BE2C (cell line): ENCODE results near the gene CDH4.

ENCODE experiments used
- DNase-seq: peaks from one replicate; pipeline ENCODE4 v3.0.0-alpha.2; 2020
- H3K27me3 ChIP-seq: fragments of 250-450 bp; sonication (Bioruptor Pico); 2 replicates; pipeline ENCODE4 v1.5.1; 2020; ENCODE audit warnings: mild to moderate bottlenecking
- H3K36me3 ChIP-seq: fragments of 250-450 bp; sonication (Bioruptor Pico); 2 replicates; pipeline ENCODE4 v1.5.1; 2020; ENCODE audit warnings: mild to moderate bottlenecking
- H3K4me1 ChIP-seq: fragments of 250-450 bp; sonication (Bioruptor Pico); 2 replicates; pipeline ENCODE4 v1.5.1; 2020
- H3K4me3 ChIP-seq: 2 replicates; pipeline ENCODE4 v1.5.1; 2011; ENCODE audit warnings: low read depth, low read length
- H3K9me3 ChIP-seq: fragments of 250-450 bp; sonication (Bioruptor Pico); 2 replicates; pipeline ENCODE4 v1.5.1; 2020
- TF ChIP-seq, protein P1 (sequence below): IDR thresholded peaks from 2 replicates; pipeline ENCODE4 v1.5.1; 2012; ENCODE audit warnings: mild to moderate bottlenecking, low read depth, low read length

CDH4 gene

DNA sequence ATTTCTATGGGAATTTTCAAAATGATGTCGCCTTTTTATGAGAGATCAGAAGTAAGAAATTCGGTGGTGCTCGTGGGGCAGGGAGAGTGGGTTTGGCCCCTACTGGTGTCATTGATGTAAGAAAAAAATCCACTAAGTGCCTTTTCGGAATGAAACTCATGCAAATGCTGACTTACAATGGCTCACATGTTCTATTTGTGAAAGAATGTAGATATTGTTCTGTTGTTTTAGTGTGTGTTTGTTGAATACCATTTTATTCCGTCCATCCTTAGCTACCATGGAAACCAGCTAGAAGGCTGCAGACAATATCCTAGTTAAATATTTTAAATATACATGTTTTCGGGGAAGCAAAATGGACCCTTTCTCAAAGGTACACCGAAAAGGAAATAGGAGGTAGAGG lies 508.7 kb downstream of the CDH4 start:
- Histone ChIP-seq H3K4me3 (no peak overlapping the region), H3K27me3 (peaks cover 17% of the 10 kb centered on the region), H3K36me3 (no peaks in the 10 kb centered on the region), H3K4me1 (no peaks in the 10 kb centered on the region), H3K9me3 (no peaks in the 10 kb centered on the region)
- TF ChIP-seq, protein P1, sequence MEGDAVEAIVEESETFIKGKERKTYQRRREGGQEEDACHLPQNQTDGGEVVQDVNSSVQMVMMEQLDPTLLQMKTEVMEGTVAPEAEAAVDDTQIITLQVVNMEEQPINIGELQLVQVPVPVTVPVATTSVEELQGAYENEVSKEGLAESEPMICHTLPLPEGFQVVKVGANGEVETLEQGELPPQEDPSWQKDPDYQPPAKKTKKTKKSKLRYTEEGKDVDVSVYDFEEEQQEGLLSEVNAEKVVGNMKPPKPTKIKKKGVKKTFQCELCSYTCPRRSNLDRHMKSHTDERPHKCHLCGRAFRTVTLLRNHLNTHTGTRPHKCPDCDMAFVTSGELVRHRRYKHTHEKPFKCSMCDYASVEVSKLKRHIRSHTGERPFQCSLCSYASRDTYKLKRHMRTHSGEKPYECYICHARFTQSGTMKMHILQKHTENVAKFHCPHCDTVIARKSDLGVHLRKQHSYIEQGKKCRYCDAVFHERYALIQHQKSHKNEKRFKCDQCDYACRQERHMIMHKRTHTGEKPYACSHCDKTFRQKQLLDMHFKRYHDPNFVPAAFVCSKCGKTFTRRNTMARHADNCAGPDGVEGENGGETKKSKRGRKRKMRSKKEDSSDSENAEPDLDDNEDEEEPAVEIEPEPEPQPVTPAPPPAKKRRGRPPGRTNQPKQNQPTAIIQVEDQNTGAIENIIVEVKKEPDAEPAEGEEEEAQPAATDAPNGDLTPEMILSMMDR, result no peak
- DNase-seq, result no peak

DNA sequence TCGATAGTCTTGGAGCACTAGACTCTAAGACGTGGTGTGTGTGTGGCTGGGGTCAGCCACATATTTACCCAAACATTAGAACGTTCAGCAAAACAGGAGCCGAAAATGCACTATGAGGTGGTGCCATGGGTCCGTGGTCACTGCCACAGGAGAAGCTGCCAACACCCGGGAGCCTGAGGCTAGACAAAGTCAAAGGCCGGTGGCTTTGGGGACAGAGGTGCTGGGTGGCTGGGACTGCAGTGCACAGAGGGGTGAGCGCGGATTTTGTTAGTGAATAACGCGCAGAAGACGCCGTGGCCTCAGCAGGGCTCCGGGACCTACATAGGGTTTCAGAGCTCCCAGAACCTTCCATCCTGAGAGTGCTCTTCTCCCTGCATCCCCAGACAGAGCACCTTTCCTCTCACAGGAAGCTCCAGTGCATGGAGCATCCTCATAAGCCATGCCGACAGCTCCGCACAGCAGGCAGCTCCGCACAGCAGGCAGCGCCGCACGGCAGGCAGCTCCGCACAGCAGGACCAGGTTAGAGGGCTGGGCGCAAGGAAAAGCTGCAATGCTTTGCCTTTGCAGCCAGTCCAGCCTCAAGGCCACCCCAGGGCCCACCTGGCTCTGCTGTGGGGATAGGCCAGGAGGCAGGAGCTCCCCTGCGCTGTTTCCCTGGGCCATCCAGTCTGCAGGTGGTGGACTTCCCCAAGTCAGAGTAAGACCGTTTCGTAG lies 509.5 kb downstream of the CDH4 start:
- no peaks in the 10 kb centered on the region for H3K9me3 ChIP-seq
- DNase-seq, result no peak
- no peaks in the 10 kb centered on the region for H3K36me3 ChIP-seq
- H3K4me1 ChIP-seq, result no peaks in the 10 kb centered on the region
- TF ChIP-seq, protein P1, result no peak
- no peak overlapping the region for H3K4me3 ChIP-seq
- peaks cover 17% of the 10 kb centered on the region for H3K27me3 ChIP-seq

DNA sequence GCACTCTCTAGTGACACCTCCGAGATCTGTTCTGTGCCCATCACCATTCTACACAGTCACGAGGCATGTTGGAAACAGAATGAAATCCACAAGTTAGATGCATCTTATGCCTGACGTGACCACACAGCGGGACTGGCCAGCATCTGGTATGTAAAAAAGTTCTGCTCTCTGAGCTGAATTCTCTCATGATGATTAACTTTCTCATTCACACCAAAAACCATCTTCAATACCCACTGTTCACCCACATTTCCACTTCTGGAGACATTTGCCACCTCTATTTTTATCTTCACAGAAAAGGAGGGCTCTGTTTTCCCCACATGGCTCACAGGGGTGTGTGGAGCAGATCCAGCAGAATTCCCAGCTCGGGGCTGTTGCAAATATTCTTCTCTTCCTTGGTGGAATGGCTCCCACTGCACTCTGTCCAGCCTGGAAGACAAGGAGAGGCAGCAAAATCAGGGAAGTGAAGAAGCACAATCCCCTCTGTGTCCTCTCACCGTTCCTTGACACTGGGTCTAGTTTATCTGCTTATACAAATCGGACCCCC lies 510.2 kb downstream of the CDH4 start:
- H3K27me3 ChIP-seq, result peaks cover 17% of the 10 kb centered on the region
- no peaks in the 10 kb centered on the region for H3K4me1 ChIP-seq
- H3K9me3 ChIP-seq, result no peaks in the 10 kb centered on the region
- no peaks in the 10 kb centered on the region for H3K36me3 ChIP-seq
- TF ChIP-seq, protein P1, result no peak
- DNase-seq, result no peak
- no peak overlapping the region for H3K4me3 ChIP-seq

DNA sequence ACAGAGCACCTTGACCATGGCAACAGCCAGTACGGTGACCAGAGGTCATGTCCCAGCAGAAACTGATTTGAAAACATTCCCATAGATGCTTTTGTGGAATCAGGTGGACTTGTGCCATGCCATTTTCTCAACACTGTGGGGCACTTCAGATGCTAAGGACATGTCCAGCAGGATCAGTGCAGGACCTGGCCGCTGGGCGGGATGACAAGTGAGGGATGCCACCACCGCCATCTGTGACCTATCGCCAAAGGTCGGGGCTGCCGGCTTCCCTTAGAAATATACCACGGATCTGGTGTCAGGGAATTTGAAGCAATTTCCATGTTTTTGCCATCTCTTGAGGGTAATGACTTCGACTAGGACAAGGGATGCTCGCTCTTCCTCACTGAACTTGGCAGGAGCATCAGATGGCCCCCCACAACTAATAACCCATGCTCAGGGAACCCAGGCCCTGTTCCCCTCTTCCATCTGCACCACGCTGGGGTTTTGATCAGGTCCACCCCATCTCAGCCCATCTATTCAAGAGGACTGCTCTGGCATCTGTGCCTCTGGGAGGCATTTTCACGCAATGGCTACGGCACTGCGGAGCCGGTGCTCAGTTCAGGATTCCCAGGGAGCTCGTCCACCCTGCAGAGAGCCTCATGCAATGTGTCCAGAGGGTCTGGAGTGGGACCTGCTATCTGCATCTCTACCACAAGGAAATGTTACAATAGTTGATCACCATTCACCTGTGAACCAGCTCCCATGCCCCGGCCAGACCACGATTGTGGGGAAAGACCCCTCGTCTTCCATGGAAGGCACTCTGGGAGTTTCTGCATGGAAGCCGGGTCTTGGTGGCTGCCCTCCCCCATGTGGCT lies 511.1 kb downstream of the CDH4 start:
- Histone ChIP-seq H3K4me3 (no peak overlapping the region), H3K4me1 (no peaks in the 10 kb centered on the region), H3K36me3 (no peaks in the 10 kb centered on the region), H3K9me3 (no peaks in the 10 kb centered on the region), H3K27me3 (peaks cover 17% of the 10 kb centered on the region)
- DNase-seq, result no peak
- TF ChIP-seq, protein P1, result no peak

GRCh38 chr20:61763740-61764400 lies 511.8 kb downstream of the CDH4 start:
- no peaks in the 10 kb centered on the region for H3K36me3 ChIP-seq
- no peaks in the 10 kb centered on the region for H3K9me3 ChIP-seq
- no peak for DNase-seq
- no peaks in the 10 kb centered on the region for H3K4me1 ChIP-seq
- TF ChIP-seq, protein P1, result no peak
- peaks cover 17% of the 10 kb centered on the region for H3K27me3 ChIP-seq
- no peak overlapping the region for H3K4me3 ChIP-seq
